KG1 (cell line): ENCODE results near the gene RAPGEF2.

Source experiments
- DNase-seq: peaks from one replicate; lab custom pipeline; 2025; lab: John Stamatoyannopoulos, UW

The RAPGEF2 gene

GRCh38 chr4:159319027-159319426 is 216.1 kb downstream of the RAPGEF2 start:
- no peak for DNase-seq

DNA sequence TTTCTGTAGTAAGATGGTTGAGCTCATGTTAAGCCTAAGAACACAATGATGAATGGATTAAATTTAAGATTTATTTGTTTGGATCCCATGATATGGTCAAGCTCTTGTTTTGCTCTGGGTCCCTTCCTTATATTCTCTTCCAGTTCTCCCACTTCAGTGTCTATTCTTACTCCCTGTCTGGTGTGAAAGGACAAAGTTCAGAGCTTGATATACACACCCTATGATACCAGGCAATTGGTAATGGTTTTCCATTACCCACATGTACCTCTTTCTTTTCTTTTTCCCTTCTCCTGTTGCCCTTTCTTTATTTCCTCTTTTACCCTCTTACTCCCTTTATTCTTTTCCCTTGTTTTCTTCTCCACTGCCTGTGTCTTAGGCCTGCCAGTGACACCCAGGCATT is 223.6 kb downstream of the RAPGEF2 start:
- no peak for DNase-seq

DNA sequence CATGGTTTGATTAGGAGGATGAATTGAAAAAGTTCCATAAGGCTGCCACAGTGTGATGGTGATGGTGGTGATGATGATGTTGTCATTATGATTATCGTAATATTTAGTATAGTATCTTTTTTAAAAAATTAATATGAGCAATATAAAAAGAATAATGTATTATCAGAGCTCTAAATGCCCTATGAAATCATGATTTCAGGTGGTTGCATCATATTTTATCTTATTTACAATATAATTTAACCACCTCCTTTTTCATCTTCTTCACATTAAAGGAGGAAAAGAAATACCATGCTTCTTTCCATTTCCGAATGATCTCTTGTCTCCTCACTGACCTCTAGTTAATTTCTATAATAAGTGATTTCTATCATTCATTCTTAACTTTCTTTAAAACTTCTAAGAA is 225.9 kb downstream of the RAPGEF2 start:
- DNase-seq = no peak

GRCh38 chr4:159334461-159334860 is 231.6 kb downstream of the RAPGEF2 start:
- DNase-seq = no peak

- DNase-seq = no peak
These were observed 234.2 kb downstream of the RAPGEF2 start for GRCh38 chr4:159337041-159337440.

GRCh38 chr4:159341522-159341921 is 238.6 kb downstream of the RAPGEF2 start:
- DNase-seq = no peak

DNA sequence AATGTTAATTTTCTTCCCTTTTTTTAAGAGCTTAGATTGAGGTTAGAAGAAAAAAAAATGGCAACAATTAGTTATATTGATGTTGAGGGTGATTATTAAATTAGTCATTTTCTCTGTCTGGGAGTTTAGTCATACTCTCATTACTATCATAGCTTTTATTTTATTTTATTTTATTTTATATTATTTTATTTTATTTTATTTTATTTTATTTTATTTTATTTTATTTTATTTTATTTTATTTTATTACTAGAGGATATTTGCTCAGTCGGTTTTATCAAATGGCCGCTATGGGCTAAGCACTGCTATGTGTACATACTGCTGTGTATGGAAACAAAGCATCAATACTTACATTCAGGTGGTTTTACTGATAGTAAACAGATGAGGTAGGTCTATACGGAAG is 239.5 kb downstream of the RAPGEF2 start:
- DNase-seq = no peak

DNA sequence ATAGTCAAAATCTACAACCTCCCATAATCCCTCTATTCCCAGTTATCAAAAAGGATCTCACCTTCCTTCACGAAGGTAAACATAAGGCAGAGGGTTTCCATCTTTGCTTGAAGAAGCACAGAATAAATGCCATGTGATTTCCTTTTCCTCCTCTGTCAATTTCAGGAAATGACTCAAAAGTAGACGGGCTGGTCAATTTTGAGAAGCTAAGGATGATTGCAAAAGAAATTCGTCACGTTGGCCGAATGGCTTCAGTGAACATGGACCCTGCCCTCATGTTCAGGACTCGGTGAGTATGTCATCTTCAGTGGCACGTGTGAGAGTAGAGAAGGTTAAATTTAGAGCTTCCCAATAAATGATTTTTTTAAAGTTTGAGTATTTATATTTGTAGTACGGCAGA is 240.2 kb downstream of the RAPGEF2 start:
- no peak for DNase-seq

GRCh38 chr4:159344877-159345276 is 242.0 kb downstream of the RAPGEF2 start:
- no peak for DNase-seq

GRCh38 chr4:159346681-159347080 is 243.8 kb downstream of the RAPGEF2 start:
- no peak for DNase-seq

DNA sequence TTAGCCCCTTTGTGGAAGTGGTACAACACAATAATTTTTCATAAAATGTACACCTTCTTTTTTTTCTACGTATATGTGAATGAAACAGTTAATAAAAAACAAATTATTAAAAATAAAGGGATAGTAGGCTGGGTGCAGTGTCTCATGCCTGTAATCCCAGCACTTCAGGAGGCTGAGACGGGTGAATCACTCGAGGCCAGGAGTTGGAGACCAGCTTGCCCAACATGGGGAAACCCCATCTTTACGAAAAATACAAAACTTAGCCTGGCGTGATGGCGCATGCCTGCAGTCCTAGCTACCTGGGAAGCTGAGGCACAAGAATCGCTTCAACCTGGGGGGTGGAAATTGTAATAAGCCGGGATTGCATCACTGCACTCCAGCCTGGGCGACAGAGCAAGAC is 244.9 kb downstream of the RAPGEF2 start:
- DNase-seq = no peak

- DNase-seq = no peak
These were observed 246.5 kb downstream of the RAPGEF2 start for GRCh38 chr4:159349332-159349731.

GRCh38 chr4:159352609-159353008 is 249.7 kb downstream of the RAPGEF2 start:
- DNase-seq = no peak

DNA sequence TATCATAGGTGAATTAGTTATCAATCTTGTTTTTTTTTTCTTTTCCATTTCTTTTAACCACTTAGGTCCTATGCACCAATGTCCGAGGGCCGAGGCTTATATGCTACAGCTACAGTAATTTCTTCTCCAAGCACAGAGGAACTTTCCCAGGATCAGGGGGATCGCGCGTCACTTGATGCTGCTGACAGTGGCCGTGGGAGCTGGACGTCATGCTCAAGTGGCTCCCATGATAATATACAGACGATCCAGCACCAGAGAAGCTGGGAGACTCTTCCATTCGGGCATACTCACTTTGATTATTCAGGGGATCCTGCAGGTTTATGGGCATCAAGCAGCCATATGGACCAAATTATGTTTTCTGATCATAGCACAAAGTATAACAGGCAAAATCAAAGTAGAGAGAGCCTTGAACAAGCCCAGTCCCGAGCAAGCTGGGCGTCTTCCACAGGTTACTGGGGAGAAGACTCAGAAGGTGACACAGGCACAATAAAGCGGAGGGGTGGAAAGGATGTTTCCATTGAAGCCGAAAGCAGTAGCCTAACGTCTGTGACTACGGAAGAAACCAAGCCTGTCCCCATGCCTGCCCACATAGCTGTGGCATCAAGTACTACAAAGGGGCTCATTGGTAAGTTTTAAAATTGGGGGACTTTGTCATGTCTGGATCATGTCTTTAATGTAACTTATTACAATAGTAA is 250.7 kb downstream of the RAPGEF2 start:
- no peak for DNase-seq

GRCh38 chr4:159355466-159355865 is 252.6 kb downstream of the RAPGEF2 start:
- DNase-seq = no peak

DNA sequence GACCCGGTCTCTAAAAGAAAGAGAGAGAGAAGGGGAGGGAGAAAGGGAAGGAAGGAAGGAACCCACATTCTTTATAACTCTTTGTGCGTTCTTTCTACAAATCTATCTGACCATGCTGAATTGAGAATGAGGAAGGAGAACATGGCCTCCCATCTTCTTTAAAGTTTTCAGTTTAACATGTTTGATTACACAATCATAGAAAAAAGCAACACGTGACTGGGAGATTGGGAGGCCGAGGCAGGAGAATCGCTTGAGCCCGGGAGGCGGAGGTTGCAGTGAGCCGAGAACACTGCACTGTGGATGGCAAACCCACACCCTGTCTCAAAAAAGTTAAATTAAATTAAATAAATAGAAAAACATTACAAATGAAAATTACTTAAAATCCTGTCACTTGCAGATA is 254.5 kb downstream of the RAPGEF2 start:
- no peak for DNase-seq

DNA sequence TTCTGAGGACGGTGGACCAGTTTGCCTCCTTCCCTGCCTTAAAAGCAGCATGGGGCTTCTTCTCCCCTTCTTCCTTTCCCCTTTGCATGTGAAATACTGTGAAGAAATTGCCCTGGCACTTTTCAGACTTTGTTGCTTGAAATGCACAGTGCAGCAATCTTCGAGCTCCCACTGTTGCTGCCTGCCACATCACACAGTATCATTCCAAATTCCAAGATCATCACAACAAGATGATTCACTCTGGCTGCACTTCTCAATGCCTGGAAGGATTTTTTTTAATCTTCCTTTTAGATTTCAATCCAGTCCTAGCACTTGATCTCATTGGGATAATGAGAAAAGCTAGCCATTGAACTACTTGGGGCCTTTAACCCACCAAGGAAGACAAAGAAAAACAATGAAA is 255.3 kb downstream of the RAPGEF2 start:
- DNase-seq = no peak

DNA sequence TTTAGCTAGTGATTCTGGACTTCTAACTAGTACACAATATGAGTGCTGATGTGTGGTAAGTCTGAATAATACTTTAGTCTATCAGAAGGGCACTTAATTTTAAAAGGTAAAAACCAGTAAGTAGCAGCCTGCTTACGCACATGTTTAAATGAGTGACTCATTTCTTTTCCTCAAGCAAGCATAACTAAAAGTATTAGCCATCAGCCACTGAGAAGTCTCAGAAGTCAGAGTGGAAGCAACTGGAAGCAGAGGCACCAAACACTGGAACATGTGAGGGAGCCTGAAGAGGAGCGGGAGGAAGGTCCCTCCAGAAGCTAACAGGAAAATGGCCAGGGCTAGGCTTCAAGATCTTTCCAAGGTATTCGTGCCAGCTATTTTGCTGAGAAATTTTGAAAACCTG is 257.7 kb downstream of the RAPGEF2 start:
- no peak for DNase-seq

DNA sequence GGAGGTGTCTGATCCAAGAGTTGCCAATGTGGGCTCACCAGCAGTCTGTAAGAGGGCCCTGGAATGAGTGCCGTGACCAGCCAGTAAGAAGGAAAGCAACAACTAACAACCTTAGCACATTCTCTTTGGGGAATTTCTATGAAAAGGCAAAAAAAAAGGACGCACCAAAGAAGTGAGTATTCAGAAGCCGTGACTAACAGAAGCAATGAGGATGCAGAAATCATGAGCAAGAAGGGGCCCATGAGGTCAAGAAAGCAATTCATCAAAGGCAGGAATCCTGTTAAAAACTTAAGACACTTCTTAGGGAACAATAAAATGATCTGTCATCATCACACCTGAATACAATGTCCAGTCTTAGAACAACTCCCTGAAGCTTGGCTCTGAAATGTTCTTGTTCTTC is 260.5 kb downstream of the RAPGEF2 start:
- no peak for DNase-seq

DNA sequence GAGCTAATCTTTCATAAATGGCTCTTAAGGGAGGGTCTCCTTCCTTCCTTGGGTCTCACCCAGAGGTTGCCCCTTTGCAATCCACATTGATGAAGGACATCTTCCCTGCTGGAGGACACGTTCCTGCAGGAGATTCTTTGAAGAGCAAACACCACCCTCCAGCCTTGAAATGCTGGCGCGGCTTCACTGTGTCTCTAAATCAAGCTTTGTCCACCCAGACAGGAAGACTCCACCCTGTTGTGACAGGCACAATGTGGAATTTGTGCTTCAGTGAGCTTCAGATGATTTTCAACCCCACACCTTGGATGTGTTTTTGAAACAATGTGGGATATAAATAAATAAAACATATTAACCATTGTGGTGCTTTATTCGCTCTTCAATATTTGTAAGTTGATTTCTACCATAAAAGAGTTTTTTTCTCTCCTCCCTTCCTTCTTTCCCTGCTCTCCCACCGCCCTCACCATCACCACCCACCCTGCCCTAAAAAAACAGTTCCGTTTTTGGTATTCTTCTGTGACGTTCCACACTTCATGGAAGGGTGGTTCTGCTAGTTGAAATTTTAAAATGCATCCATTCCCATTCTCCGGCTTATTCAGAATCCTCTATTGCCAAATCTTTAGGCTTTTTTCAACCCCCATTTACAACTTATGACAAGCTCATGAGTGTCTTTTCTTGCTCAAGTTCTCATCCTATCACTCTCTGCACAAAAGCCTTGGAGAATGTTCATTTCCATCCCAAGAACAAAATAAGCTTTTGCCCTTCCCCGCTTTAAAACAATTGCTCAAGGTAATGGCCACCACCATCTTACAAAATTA is 264.3 kb downstream of the RAPGEF2 start:
- DNase-seq = no peak

DNA sequence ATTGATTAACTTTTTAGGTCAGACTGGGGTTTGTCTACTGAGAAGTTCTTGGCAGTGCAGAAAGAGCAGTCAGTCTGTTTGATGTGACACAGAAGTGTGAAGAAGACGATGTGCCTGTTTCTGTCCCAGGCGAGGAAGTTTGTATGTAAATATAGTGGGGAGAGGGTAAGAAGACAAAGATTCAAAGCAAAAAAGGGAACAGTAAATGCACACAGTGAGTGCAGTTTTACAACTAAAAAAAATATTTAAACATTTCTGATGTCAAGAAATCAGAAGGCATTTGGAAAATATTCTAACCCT is 264.9 kb downstream of the RAPGEF2 start:
- no peak for DNase-seq

DNA sequence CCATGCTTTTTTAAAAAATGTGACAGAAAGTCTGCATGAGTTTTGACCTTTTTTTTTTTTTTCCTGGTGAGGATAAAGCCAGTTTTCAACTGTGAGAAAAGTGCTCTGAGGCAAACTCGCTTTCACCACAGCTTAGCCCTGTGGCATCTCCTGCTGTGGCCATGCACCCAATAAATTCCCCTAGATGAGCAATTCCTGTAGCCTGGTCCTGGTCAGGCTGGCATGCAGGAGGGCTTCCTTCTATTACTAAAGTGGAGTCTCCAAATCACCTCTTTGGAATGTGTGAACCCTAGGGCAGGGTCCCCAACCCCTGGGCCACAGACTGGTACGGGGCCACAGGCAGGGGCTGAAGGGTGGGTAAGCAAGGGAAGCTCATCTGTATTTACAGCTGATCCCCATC is 265.4 kb downstream of the RAPGEF2 start:
- no peak for DNase-seq

DNA sequence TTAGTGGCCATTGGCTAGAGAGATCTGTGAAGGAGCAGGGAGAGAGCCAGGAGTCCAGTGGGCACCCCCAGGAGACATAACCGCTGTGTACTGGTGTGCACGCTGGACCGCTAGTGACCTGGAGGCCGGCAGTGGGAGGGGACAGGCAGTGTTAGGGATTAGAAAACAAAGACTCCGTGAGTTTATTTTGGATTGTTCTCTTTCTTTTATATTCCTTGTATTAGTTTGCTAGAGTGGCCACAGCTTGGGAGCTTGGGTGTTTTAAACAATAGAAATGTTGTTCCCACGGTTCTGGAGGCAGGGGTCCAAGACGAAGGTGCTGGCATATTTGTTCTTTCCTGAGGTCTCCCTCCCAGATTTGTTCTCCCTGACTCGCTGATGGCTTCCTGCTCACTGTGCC is 266.4 kb downstream of the RAPGEF2 start:
- DNase-seq = no peak

DNA sequence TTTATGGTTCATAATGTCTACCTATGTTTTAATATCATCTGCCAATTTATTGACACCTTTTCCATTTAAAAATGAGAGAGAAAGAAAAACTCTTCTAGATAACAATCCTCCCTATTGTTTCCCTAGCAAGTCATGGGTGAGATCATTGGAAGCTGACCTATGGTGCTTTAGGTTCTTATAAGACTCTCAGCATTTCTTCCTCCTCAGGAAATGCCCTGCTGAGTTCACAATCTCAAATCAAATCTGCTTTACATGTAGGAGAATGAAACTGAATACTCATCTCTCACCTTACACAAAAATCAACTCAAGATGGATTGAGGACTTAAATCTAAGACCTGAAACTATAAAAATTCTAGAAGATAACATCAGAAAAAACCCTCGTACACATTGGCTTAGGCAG is 267.4 kb downstream of the RAPGEF2 start:
- DNase-seq = no peak
